Superior temporal gyrus (tissue), 1 donor: ENCODE measurements around the gene TMEM129.
"Not testable (repeated sequence)": the region's sequence is repeated elsewhere in the genome, so short reads cannot be mapped to it uniquely, and the experiment has no call there.

Experiments used
- DNase-seq: peaks from one replicate; pipeline ENCODE4 v3.0.0-alpha.2; 2016; ENCODE audit errors: extremely low spot score

Gene TMEM129

GRCh38 chr4:1695913-1696312, 25.2 kb downstream of the TMEM129 start:
- DNase-seq: no peak

GRCh38 chr4:1693131-1693896, 27.8 kb downstream of the TMEM129 start:
- DNase-seq: peak; percentile 84

GRCh38 chr4:1691737-1692373, 29.3 kb downstream of the TMEM129 start:
- no peak for DNase-seq

- DNase-seq: no peak
These were observed 30.4 kb downstream of the TMEM129 start for GRCh38 chr4:1690698-1691097.

GRCh38 chr4:1686440-1687036, 34.6 kb downstream of the TMEM129 start:
- DNase-seq: no peak

GRCh38 chr4:1685235-1686150, 35.6 kb downstream of the TMEM129 start:
- no peak for DNase-seq

GRCh38 chr4:1684506-1685234, 36.5 kb downstream of the TMEM129 start:
- no peak for DNase-seq

- peak; percentile 77 for DNase-seq
These were observed 37.2 kb downstream of the TMEM129 start, which contains the start of gene FAM53A for GRCh38 chr4:1683736-1684505. Gene FAM53A (minus strand): TSS chr4:1684313. CDS start chr4:1668741, 15,572 bp downstream.

GRCh38 chr4:1683261-1683735, 37.8 kb downstream of the TMEM129 start:
- DNase-seq: peak; percentile 52

GRCh38 chr4:1682860-1683259, 38.3 kb downstream of the TMEM129 start:
- no peak for DNase-seq

GRCh38 chr4:1678244-1678643, 42.9 kb downstream of the TMEM129 start:
- no peak for DNase-seq

GRCh38 chr4:1676605-1677525, 44.3 kb downstream of the TMEM129 start:
- no peak for DNase-seq

GRCh38 chr4:1675802-1676137, 45.4 kb downstream of the TMEM129 start:
- DNase-seq: no peak

GRCh38 chr4:1675136-1675801, 45.9 kb downstream of the TMEM129 start:
- DNase-seq: no peak

- DNase-seq: peak; percentile 72
These were observed 46.4 kb downstream of the TMEM129 start for GRCh38 chr4:1674682-1675081.

GRCh38 chr4:1673671-1674070, 47.5 kb downstream of the TMEM129 start:
- DNase-seq: no peak

- DNase-seq: not testable (repeated sequence)
These were observed 50.1 kb downstream of the TMEM129 start for GRCh38 chr4:1671011-1671410.

GRCh38 chr4:1670279-1670678, 50.8 kb downstream of the TMEM129 start:
- DNase-seq: no peak

- DNase-seq: no peak
These were observed 51.3 kb downstream of the TMEM129 start for GRCh38 chr4:1669850-1670249.
